Midbrain (tissue), 1 donor: ENCODE results near the gene STOM.
A peak's percentile ranks its signal among the peaks of the same experiment; 100 is the strongest.

Experiments
- DNase-seq: peaks from one replicate; lab custom pipeline; 2025; lab: John Stamatoyannopoulos, UW

STOM gene

DNA sequence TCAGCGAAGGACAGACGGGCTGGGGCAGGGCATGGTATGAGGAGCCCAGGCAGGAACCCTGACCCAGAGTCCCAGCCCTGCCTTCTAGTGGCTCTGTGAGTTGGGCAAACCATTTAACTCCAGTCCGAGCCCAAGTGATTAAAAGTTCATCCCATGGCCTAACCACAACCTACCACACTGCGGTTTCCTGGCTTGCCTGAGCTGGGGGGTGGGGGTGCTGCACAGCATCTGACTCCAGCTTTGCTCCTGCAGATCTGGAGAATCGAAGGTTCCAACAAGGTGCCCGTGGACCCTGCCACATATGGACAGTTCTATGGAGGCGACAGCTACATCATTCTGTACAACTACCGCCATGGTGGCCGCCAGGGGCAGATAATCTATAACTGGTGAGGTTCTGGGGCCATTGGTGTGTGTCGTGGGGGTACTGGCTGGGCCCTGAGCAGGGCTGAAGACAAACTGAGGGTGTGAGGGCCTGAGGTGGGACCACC is 49.0 kb downstream of the STOM start:
- DNase-seq: no peak

GRCh38 chr9:121319383-121319780 is 50.7 kb downstream of the STOM start:
- DNase-seq: no peak

- DNase-seq: no peak
These were observed 51.2 kb downstream of the STOM start for GRCh38 chr9:121318631-121319382.

DNA sequence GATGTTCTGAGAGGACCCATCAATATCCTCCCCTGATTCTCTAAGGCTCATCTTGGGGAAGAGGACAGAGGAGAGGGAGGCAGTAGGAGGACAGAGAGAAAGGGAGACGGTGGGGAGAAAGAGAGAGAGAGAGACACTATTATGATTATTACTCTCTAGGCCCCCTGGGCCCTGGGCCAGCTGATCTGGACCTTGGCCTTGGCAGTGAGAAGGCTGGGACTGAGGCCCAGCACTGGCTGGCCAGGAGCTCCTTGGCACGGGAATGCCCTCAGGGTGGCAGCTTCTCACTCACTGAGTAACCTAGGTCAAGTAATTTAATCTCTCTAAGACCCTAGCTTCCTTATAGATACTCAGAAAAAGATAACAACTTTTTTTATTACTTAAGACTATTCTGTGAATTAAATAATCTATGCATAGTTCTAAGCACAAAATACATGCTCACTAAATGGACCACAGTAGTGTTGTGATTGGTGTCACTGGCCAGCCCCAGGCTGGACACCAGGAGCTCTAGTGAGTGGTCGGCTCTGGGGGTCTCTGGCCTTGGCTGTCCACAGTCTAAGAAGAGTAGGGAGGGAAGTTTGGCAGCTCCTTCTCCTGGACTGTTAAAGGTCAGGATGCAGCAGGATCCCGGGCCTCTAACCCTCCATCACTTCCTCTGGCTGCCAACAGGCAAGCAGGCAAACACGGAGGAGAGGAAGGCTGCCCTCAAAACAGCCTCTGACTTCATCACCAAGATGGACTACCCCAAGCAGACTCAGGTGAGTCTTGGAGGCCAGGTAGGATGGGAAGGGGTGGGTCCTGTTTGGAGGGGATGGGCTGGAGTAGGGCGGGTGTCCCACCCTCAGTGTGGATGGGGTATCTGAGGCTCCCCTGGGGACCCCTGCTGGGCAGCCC is 52.1 kb downstream of the STOM start:
- DNase-seq: peak; percentile 37

GRCh38 chr9:121316852-121317373 is 53.1 kb downstream of the STOM start:
- no peak for DNase-seq

GRCh38 chr9:121316378-121316777 is 53.7 kb downstream of the STOM start:
- no peak for DNase-seq

- DNase-seq: no peak
These were observed 56.4 kb downstream of the STOM start for GRCh38 chr9:121313458-121314152.

DNA sequence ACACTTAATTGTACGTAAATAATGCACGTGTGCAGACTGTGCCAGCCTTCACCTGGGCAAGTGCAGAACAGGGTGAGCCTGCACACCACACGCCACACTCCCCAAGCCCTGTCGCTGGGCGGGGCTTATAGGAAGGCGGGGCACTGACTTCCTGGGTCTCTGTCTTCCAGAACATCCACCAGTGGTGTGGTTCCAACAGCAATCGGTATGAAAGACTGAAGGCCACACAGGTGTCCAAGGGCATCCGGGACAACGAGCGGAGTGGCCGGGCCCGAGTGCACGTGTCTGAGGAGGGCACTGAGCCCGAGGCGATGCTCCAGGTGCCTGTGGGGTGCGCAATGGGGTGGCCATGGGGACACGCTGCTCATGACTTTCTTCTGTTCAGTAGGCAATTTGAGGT is 57.9 kb downstream of the STOM start:
- DNase-seq: no peak

- DNase-seq: no peak
These were observed 59.5 kb downstream of the STOM start for GRCh38 chr9:121310571-121310970.

DNA sequence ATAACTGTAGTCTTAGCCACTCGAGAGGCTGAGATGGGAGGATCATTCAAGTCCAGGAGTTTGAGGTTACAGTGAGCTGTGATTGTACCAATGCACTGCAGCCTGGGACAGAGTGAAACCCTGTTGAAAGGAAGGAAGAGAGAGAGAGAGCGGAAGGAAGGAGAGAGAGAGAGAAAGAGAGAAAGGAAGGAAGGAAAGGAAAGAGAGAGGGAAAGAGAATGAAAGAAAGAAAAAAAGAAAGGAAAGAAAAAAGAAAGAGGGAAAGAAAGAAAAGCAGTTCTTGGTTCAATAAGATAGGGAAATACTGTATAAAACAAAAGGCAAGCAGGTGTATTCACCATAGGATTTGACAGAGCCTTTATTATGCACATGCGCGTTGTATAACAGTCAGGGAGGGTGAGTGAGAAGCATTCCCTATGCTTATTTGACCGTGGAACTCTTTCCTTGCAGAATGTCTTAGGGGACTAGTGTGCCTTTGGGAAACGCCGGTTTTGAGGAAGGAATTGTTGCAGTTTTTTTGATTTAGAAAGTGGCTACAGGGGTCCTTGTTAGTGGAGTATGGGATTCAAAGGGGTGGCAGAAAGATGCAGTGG is 60.1 kb downstream of the STOM start:
- DNase-seq: no peak

- DNase-seq: no peak
These were observed 60.9 kb downstream of the STOM start for GRCh38 chr9:121309171-121309570.

DNA sequence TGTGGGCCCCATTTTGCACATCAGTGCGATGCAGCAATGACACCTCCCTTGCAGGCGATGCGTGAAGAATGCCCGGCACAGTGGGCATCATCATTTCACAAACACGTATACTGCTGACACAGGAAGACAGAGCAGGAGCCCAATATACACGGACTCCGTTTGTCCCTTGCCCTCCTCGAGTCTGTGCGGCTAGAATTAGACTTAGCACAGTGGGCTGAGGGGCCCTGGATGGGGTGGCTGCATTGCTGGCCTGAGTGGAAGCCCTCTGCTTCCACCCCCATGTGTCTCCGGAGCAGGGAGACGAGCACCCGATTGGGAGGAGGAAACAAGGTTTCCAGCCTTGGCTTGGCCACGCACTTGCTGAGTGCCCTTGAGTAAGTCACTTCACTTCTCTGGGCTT is 61.3 kb downstream of the STOM start:
- no peak for DNase-seq

DNA sequence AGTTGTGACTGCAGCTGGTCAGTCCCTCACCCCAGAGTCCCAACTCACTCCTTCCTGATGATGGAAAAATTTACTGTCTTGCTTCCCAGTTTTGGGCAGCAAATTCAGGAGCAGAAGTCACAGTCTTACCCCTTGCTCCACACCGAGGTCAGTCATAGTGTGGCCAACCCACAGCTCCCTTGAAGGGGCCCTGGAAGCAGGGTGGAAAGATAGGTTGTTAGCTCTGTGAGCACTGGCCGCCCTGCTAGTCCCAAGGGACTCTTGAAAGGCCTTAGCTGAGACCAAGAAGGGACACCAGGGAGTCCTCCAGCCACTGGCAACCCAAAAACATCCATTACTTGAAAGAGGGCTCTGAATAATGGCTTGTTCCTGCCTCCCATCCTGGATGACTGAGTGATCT is 62.1 kb downstream of the STOM start:
- DNase-seq: no peak

DNA sequence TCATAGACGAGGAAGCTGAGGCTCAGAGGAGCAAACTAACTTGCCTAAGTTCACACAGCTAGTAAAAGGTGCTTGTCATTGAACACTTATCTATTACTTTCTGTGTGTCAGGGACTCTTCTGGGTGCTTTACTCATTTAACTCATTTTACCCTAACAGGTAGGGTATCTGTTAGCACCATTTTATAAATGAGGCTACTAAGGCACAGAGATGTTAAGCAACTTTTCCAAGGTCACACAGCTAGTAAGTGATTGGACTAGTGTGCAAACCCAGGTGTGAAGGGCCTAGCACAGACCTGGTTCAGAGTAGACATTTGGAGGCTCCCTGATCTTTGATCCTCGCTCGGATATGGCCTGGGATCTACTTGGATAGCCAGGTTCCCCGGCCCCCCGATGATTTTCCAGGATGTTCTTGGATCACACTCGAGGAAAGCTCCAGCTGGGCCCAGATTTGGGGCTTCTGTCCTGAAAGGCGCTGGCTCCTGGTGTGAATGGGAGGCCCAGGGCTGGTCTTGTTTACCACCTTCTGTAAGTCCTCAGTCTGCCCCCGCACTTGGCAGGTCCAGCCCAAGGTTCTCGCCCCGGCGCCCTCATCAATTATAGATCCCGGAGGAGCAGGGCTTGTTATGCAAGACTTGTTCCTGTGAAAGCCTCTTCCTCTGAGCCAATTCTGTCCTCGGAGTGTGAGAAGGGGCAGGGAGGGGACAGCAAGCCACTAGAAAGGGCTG is 64.6 kb downstream of the STOM start:
- DNase-seq: peak; percentile 53

DNA sequence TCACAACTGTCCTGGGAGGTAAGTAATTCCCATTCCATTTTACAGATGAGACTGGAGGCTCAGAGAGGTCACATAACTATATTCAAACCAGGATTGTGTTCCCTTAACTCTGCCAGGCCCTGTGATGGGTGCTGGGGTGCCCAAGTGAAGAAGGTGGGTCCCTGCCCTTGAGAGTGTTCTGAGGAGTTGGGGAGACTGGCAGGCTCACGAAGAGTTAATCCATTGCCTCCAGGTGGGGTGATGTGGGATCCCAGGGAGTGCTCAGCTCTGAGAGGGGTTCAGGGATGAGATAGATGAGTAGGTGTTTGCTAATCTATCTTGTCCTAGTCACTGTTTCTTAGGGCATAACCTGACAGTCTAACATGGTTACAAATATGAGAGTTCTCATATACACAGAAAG is 65.3 kb downstream of the STOM start:
- no peak for DNase-seq

- no peak for DNase-seq
These were observed 66.3 kb downstream of the STOM start for GRCh38 chr9:121303456-121304451.

DNA sequence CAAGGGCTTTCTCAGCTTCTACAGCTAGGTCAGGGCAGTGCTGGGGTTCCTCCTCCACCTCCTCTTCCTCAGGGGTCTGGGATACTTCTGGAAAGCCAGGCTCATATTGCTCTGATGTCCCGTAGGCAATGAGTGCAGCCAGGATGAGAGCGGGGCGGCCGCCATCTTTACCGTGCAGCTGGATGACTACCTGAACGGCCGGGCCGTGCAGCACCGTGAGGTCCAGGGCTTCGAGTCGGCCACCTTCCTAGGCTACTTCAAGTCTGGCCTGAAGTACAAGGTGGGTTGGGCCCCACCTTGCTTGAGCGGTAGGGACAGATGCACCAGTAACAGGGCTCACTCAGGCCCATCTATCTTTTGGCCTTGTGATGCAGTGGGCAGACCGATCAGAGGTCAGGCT is 67.3 kb downstream of the STOM start:
- DNase-seq: no peak

- no peak for DNase-seq
These were observed 67.7 kb downstream of the STOM start for GRCh38 chr9:121302341-121302740.

GRCh38 chr9:121301881-121302286 is 68.2 kb downstream of the STOM start:
- no peak for DNase-seq
